ENCODE results near the gene UBE2QL1.

GRCh38 chr5:6457592-6457991, 8.9 kb downstream of the UBE2QL1 start:
- TF ChIP-seq CTCF (IDR thresholded peaks at IDR 0.05), result no peak
- TF ChIP-seq POLR2A (IDR thresholded peaks at IDR 0.05), result no peak
- TF ChIP-seq EP300 (IDR thresholded peaks at IDR 0.05), result no peak

Measured in tibial nerve (tissue), 4 donors.